WERI-Rb-1 (cell line): Measurements from ENCODE around the gene USP32.

Source experiments
- DNase-seq: peaks from one replicate; pipeline ENCODE4 v3.0.0-alpha.2; 2020
- H3K27ac ChIP-seq: fragments of 250-450 bp; sonication (Bioruptor Pico); 2 replicates; pipeline ENCODE4 v1.5.1; 2020; ENCODE audit warnings: mild to moderate bottlenecking, moderate library complexity
- H3K27me3 ChIP-seq: fragments of 250-450 bp; sonication (Bioruptor Pico); 2 replicates; pipeline ENCODE4 v1.5.1; 2021; ENCODE audit warnings: mild to moderate bottlenecking, low read depth, moderate library complexity; ENCODE audit not compliant: insufficient read depth, severe bottlenecking
- H3K36me3 ChIP-seq: fragments of 250-450 bp; sonication (Bioruptor Pico); 2 replicates; pipeline ENCODE4 v1.5.1; 2020; ENCODE audit warnings: mild to moderate bottlenecking, moderate library complexity
- H3K4me3 ChIP-seq: 2 replicates; pipeline ENCODE4 v1.5.1; 2011; ENCODE audit warnings: low read depth, mild to moderate bottlenecking, control low read depth, low read length
- H3K9me3 ChIP-seq: fragments of 250-450 bp; sonication (Bioruptor Pico); 2 replicates; pipeline ENCODE4 v1.5.1; 2021; ENCODE audit warnings: mild to moderate bottlenecking, moderate library complexity; ENCODE audit not compliant: severe bottlenecking
- TF ChIP-seq, protein P1 (sequence below): IDR thresholded peaks from 2 replicates; pipeline ENCODE4 v1.5.1; 2011; ENCODE audit warnings: low read depth, mild to moderate bottlenecking, control low read depth, inconsistent platforms, low read length

Gene USP32

DNA sequence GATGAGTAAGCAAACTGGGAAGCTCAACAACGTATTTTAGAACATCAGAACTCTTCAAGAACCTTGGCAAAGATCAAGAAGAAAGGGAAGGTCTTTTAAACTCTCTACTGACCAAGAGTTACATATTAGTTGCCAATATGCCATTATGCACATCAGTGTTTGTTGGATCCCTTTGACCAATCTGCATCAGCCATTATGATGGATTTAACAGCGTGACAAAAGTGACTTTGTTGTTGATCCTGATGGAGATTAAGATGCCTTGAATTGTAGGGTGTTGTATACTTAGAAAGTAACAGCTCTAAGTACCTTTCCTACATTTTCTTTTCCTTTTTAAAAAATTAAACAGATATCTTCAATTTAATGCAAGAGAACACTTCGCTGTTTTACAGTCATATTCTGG lies 133.6 kb downstream of the USP32 start:
- Histone ChIP-seq H3K27me3 (no peaks in the 10 kb centered on the region), H3K36me3 (peaks cover 16% of the 10 kb centered on the region), H3K4me3 (no peak overlapping the region), H3K9me3 (no peaks in the 10 kb centered on the region), H3K27ac (no peak overlapping the region)
- no peak for DNase-seq
- TF ChIP-seq, protein P1, sequence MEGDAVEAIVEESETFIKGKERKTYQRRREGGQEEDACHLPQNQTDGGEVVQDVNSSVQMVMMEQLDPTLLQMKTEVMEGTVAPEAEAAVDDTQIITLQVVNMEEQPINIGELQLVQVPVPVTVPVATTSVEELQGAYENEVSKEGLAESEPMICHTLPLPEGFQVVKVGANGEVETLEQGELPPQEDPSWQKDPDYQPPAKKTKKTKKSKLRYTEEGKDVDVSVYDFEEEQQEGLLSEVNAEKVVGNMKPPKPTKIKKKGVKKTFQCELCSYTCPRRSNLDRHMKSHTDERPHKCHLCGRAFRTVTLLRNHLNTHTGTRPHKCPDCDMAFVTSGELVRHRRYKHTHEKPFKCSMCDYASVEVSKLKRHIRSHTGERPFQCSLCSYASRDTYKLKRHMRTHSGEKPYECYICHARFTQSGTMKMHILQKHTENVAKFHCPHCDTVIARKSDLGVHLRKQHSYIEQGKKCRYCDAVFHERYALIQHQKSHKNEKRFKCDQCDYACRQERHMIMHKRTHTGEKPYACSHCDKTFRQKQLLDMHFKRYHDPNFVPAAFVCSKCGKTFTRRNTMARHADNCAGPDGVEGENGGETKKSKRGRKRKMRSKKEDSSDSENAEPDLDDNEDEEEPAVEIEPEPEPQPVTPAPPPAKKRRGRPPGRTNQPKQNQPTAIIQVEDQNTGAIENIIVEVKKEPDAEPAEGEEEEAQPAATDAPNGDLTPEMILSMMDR = no peak

- Histone ChIP-seq H3K9me3 (no peaks in the 10 kb centered on the region), H3K27ac (no peak overlapping the region), H3K27me3 (no peaks in the 10 kb centered on the region), H3K36me3 (peaks cover 28% of the 10 kb centered on the region), H3K4me3 (no peak overlapping the region)
- TF ChIP-seq, protein P1 = no peak
- DNase-seq = no peak
Observed at GRCh38 chr17:60256174-60256573, 135.8 kb downstream of the USP32 start.

DNA sequence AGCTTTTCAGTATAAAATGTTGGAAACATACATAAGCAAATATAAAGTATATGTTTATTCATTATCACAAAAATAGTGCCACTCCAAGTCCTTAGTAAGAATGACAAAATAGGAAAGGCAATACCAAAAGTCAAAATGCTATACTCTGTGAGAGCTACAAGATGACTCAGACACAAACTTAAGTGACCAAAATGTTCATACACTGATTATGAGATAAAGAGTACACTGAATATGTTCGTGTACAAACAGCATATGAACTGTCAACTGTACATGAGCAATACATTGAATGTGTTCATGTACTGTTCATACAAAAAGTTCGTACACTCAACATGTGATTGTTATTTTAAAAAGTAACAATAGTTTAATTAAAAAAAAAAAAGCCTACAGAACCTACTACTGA lies 138.9 kb downstream of the USP32 start:
- Histone ChIP-seq H3K27ac (no peak overlapping the region), H3K9me3 (peaks cover under 1% of the 10 kb centered on the region), H3K4me3 (no peak overlapping the region), H3K27me3 (no peaks in the 10 kb centered on the region), H3K36me3 (peaks cover 32% of the 10 kb centered on the region)
- DNase-seq = no peak
- TF ChIP-seq, protein P1 = no peak

DNA sequence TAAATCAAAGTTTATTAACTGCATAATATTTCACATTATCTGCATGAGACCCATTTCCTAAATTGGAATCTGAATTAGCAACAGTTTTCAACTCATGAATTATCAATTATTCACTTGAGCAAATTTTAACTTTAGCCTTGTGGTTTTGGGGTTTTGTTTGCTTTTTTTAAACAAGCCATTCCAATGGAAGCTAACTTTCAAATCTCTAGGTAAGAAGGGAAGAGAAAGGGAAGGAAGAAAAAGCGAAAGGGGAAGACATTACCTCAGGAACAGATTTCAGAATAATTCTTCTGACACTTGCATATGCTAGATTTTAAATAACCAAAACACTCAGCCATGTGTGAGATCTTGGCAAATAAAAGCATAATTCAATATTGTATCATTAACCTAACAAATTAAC lies 139.5 kb downstream of the USP32 start:
- Histone ChIP-seq H3K9me3 (peaks cover 4% of the 10 kb centered on the region), H3K27ac (no peak overlapping the region), H3K36me3 (peaks cover 32% of the 10 kb centered on the region), H3K4me3 (no peak overlapping the region), H3K27me3 (no peaks in the 10 kb centered on the region)
- no peak for DNase-seq
- TF ChIP-seq, protein P1 = no peak

- DNase-seq = no peak
- Histone ChIP-seq H3K4me3 (no peak overlapping the region), H3K36me3 (peaks cover 24% of the 10 kb centered on the region), H3K27ac (no peak overlapping the region), H3K27me3 (no peaks in the 10 kb centered on the region), H3K9me3 (peaks cover 4% of the 10 kb centered on the region)
- TF ChIP-seq, protein P1 = no peak
Observed at GRCh38 chr17:60249290-60249826, 142.6 kb downstream of the USP32 start.

- Histone ChIP-seq H3K36me3 (peaks cover 21% of the 10 kb centered on the region), H3K9me3 (peaks cover 4% of the 10 kb centered on the region), H3K4me3 (no peak overlapping the region), H3K27ac (no peak overlapping the region), H3K27me3 (no peaks in the 10 kb centered on the region)
- TF ChIP-seq, protein P1 = no peak
- no peak for DNase-seq
Observed at GRCh38 chr17:60248618-60249289, 143.2 kb downstream of the USP32 start.
